Ureter (tissue), 1 donor: Measurements from ENCODE around the gene BANF2. TPM values are rescaled to one million over a fixed set of nuclear protein-coding genes. Genes with fewer than 3 reads are reported as not detected.
"Not testable (repeated sequence)": the region's sequence is repeated elsewhere in the genome, so short reads cannot be mapped to it uniquely, and the experiment has no call there.

Experiments
- DNase-seq: peaks from one replicate; pipeline ENCODE4 v3.0.0-alpha.2; 2020; ENCODE audit warnings: low spot score
- total RNA-seq: library from RNA; stranded (reverse); gene quantifications from one replicate; pipeline ENCODE4 v1.2.4, GENCODE V29; 2023
- donor health status: DM: yes; HTN: yes; CAD: no.

The BANF2 gene
- total RNA-seq, 1 donor from 2014 or later, result not detected

DNA sequence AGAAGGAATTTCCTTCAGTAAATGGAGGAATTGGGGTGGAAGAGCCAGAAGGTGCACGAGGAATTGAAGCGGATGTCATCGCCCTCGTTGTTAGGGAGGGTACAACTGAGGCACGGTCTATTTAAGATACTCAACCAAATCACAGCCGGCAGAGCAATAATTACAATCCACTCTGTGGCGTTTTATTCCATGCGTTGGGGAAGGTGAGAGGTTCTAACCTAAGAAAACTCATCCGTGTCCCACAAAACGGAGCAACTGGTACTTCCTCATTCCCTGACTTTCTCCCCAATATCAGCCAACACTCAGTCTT, 16.9 kb upstream of the BANF2 start:
- DNase-seq, result no peak

- DNase-seq, result no peak
These were observed 16.3 kb upstream of the BANF2 start for GRCh38 chr20:17683218-17684076.

- no peak for DNase-seq
These were observed 15.5 kb upstream of the BANF2 start for GRCh38 chr20:17684077-17684888.

DNA sequence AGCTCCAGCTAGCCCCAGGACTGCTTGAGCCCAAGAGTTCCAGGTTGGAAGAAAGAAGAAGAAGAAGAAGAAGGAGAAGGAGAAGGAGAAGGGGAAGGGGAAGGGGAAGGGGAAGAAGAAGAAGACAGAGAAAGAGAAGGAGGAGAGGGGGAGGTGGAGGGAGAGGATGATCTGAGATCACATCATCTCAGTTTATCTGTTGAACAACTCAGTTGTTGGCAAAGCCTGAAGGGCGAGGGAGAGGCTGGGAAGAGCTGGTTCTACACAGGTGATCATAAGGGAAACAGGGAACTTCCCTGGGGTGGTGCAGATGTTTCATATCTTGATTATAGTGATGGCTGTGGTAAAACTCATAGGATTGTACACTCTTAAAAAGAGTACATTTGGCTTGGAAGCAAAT, 14.6 kb upstream of the BANF2 start:
- no peak for DNase-seq

DNA sequence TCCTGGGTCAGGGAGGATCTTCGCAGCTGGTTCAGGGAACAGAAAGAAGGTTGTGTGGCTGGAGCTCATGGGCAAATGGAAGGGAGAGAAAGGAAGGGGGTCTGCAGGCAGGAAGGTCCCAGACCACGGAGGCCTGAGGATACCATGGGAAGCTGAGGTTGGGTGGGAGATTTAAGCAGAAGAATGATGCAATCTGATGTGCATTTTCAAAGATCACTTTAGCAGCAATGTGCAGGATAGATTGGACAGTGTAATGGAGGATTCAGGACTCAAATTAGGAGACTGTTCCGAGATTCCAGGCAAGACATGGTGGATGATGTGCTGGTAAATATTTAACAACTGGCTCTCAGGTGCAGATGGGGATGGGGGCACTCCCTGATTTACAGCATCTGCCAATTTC, 12.0 kb upstream of the BANF2 start:
- no peak for DNase-seq

- no peak for DNase-seq
These were observed 10.8 kb upstream of the BANF2 start for GRCh38 chr20:17688965-17689364.

DNA sequence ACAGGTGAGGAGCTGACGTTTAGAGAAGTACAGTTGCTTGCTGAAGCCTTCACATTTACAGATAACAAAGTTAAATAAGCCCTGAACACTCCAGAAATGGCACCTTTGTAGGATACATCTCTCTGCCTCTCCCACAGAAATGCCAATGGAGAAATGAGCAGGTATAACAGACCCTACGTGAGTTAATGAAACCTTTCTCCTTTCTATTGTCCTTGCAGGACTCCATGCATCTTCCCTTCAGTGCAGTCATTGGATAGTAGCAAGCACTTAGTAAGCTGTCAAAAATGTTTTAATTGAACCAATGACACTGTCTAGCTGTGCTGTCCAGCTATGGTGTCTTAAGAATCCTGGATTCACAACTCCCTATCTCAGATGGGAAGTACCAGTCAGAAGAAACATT, 9.6 kb upstream of the BANF2 start:
- no peak for DNase-seq

GRCh38 chr20:17691758-17692157, 8.0 kb upstream of the BANF2 start:
- no peak for DNase-seq

DNA sequence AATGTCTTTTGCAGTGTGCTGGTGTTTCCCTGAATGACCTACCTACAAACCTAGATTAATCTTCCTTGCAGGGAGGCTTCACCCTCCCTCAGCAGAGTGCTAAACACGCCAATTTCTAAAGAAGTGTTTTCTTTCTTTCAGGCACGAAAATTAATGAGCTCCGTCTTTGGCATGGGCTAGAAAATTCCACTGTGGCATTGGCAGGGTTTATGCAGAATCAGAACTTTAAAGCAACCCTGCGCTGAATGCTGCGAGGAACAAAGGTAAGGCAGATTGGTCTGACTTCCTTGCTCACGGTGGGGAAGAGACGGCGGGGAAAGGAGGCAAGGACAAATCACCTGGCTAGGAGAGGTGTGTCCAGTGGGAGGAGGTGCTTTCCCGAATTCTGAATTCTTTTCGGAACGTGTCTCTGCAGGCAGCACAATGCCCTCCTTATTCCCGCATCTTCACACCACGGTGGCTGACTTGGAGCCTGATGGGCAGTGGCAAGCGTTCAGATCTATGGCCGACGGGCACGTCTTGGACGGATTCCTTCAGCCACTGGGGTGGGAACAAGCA, 6.2 kb upstream of the BANF2 start:
- no peak for DNase-seq

DNA sequence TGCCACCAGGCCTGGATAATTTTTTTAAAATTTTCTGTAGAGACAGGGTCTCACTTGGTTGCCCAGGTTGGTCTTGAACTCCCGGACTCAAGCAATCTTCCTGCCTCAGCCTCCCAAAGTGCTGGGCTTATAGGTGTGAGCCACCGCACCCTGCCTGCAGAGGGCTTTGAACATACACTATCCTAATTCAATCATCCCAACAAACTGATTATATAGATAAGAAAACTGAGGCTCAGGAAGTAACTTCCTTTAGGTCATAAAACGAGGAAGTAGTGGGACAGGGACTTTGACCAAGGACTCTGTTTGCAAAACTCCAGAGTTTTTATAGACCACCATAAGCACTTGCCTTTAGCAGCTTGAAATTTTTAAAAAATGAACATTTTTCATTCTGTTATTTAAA, 5.0 kb upstream of the BANF2 start:
- no peak for DNase-seq

GRCh38 chr20:17696287-17696686, 3.5 kb upstream of the BANF2 start:
- no peak for DNase-seq

DNA sequence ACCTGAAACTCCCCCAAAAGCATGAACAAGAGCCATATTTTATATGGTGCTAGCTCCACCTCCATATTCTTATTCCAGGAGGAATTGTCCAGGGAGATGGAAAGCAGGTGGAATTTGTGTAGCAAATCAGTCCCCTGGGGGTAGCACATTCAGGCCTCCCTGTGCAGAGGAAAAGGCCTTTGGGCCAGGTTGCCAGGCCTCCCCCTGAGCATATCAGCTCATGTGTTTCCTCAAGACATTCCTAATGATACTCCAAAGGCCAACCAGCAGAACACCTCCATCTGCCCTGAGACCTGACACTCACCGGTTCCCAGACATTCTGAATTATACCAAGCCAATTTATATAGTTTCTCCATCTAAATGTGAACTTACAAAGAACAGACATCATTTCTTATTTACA, 2.6 kb upstream of the BANF2 start:
- no peak for DNase-seq

- no peak for DNase-seq
These were observed 1.4 kb upstream of the BANF2 start for GRCh38 chr20:17698384-17698783.

DNA sequence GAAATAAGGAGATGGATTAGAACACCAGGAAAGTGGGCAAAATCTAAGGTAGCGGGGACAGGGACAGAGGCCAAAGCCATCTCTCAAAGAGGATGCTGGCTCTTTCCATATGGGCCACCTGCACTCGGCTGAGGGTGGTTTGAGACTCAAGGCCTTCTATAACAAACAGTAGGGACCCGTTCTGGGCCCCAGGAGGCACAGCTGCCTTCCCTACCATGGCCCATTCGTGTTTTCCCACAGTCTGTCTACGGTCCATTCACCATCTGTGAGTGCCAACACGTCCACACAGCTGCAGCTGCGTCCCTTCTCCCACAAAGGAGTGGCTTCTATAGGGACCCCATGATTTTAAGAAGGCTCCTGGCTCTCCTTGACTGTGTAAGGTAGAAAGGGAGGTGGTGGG, 871 bp downstream of the BANF2 start:
- DNase-seq, result no peak

GRCh38 chr20:17701826-17702225, 2.1 kb downstream of the BANF2 start:
- DNase-seq, result no peak

- DNase-seq, result no peak
These were observed 5.0 kb downstream of the BANF2 start for GRCh38 chr20:17704589-17705317.

DNA sequence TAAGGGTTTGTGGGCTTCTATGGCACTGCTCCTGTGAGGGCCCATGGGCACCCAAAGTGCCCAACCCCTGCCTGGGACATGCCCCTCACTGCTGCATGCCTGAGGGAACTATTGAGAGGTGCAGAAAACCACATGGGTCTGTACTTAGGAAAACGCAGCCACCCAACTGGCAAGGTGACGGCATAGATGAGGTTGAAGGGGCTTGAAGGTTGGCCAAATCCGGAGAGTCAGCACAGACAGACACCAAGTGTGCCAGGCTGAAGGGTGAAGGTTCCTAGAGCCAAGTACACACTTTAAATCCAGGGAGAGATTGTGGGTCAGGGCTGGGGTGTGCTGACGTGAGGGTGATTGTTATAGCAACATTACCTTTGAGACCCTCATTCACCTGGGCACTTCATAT, 6.2 kb downstream of the BANF2 start:
- DNase-seq, result no peak

DNA sequence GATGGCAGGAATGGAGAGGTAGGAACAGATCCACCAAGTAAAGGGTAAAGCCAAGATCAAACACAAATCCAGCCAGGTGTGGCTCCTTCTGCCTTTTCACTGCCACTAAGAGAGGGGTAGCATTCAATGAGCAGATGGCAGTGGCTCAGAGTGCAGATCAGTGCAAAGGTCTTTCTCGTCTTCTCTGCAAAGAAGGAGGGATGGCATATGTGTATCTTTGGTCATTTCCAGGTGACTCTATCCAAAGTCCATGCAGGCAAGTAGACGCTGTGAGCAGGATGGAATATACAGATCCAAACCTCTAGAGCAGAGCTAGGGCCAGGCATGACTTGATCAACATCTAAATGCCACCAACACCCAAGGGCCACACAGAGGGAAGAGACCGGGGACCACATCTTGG, 6.9 kb downstream of the BANF2 start:
- no peak for DNase-seq

DNA sequence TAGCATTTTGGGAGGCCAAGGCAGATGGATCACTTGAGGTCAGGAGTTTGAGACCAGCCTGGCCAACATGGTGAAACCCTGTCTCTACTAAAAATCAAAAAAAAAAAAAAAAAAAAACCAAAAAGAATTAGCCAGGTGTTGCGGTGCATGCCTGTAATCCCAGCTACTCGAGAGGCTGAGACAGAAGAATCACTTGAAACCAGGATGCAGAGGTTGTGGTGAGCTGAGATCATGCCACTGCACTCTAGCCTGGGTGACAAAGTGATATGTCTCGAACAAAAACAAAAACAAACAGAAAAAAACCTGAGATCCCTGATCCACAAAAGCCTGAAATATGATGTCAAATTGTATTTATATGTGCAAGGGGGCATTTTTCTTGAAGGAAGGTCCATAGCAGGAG, 8.2 kb downstream of the BANF2 start:
- DNase-seq, result not testable (repeated sequence)

DNA sequence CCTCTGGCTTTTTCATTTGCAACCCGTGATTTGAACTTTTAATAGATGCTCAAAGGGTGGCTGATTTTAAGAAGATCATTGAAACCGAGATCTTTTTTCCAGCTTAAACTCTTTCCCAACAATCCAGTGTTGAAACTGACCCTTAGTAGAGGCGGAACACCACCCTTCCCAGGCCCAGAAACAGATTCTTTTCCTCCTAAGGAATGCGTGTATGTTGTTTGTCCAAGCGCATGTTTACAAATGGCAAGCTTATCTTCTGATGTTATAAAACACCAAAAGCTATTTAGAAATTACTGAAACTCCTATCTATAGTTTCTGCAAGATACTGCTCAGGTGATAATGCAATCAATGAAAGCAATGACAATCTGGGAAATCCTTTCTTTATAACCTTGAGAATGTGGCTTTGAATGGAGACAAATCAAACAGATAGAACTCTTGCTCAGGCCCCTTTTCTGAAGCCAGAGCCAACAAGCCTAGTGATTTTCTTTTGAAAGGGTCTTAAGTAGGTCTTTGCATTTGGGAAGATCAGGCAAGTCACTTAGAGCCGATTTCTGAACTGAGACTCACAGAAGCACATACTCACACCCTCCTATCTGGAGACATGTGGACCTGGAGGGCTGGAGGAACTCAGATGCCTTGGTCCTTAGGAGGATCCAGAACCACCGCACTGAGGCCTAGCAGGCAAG, 9.1 kb downstream of the BANF2 start:
- DNase-seq, result no peak

DNA sequence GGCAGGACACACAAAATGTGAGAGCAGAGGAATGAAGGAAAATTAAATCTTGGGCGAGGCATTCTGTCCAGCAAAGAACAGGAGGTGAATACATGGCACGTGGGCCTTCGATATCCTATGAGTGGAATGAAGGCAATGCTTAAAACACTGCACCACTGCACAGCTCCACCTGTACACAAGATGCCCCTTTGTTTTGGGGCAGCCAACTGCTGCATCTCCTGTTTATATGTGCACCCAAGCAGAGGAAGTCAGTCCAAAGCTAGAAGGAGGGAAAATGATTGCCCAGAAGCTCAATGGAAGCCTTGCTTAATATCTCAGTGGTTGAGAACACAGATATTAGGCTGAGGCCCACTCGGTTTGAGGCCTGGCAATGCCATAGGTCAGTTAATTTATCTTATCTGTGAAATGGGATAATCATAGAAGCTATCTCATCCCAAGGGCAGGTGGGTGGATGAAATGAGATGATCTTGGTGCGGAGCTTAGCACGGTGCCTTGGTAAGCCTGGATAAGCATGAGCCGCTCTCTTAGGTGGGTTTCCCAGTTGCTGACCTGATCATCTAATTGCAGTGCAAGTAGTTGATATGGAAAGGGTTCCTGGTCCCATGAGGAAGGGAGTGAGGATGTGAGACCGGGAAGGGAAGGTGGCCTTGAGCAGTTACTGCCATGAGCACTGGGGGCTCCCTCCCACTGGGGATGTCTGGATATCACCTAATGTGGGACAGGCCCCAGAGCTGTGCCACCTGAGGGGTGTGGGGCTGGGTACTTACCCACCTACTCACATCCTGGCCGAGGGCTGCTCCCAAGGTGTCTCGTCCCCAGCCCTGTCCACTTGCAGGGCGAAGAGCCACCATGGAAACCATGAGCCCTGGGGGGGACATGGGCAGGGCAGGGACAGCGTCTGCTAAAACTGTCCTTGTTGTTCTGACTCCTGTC, 9.9 kb downstream of the BANF2 start:
- DNase-seq, result no peak
